GM12873 (cell line): ENCODE data around the gene SHROOM3.

ENCODE experiments used
- TF ChIP-seq, protein P1 (sequence below): IDR thresholded peaks from 2 replicates; pipeline ENCODE4 v1.5.1; 2012; ENCODE audit warnings: low read depth, mild to moderate bottlenecking, moderate library complexity, low read length, control low read depth; ENCODE audit not compliant: insufficient read depth; ENCODE audit errors: missing control alignments

Gene SHROOM3

DNA sequence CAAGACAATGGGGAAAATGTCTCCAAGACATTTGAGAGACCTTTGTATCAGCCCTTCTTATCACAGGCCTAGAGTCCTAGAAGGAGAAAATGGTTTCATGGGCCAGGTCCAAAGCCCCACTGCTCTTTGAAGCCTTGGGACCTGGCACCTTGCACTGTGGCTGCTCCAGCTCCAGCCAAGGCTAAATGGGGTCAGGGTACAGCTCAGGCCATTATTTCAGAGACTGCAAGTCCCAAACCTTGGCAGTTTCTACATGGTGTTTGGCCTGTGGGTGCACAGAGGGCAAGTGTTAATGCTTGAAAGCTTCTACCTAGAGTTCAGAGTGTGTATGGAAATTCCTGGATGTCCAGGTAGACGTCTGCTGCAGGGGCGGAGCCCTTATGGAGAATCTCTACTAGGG lies 28.5 kb downstream of the SHROOM3 start:
- TF ChIP-seq, protein P1, sequence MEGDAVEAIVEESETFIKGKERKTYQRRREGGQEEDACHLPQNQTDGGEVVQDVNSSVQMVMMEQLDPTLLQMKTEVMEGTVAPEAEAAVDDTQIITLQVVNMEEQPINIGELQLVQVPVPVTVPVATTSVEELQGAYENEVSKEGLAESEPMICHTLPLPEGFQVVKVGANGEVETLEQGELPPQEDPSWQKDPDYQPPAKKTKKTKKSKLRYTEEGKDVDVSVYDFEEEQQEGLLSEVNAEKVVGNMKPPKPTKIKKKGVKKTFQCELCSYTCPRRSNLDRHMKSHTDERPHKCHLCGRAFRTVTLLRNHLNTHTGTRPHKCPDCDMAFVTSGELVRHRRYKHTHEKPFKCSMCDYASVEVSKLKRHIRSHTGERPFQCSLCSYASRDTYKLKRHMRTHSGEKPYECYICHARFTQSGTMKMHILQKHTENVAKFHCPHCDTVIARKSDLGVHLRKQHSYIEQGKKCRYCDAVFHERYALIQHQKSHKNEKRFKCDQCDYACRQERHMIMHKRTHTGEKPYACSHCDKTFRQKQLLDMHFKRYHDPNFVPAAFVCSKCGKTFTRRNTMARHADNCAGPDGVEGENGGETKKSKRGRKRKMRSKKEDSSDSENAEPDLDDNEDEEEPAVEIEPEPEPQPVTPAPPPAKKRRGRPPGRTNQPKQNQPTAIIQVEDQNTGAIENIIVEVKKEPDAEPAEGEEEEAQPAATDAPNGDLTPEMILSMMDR: no peak

DNA sequence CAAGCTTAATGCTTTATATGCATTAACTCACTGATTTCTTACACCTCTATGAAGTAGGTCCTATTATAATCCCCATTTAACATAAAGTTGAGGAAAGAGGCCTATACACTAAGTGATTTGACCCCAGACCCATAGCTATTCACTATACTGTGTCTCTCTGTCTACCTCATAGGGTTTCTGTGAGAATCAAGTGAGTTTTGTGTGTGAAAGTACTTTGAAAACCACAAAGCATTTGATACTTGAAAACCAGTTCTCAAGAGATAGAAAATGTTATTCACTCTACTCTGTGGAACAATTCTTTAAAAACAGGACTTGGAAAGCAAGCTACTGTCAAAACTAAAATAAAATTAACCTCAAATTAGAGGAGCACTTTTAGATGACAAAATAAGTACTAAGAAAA lies 35.0 kb downstream of the SHROOM3 start:
- TF ChIP-seq, protein P1: no peak

DNA sequence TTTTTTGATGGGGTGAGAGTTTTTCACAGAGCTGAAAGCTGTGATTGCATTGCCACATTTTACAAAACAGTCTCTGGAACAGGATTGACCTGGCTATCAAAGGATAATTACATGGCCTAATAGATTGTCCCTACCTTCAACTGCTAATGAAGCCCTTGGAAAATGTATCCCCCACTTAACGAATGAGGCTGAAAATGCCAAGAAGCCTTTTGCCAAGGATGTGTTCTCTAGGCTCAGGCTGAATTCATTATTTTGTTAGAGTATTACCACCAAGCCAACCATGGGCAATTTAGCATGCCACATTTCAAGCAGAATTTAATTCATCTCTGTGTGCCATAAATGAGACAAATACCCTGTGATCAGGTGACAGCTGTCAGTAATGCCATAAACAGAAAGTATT lies 35.5 kb downstream of the SHROOM3 start:
- TF ChIP-seq, protein P1: no peak

DNA sequence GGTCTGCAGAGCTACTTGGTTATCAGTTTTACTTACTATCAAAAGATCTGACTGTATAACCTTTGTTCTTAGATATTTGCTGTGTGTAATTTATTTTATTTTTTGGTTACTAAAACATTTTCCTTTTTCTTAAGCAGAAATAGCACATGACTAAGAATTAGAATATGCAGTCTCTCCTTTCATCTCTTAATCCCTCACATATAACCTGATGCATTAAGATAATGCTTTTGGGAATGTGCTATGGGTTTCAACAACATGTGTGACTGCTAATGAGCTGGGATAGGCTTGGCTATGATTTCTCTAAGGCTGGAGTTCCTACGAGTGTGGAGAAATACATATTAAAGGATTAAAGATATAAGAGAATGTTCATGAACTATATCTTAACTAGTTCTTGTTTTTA lies 41.5 kb downstream of the SHROOM3 start:
- TF ChIP-seq, protein P1: no peak

DNA sequence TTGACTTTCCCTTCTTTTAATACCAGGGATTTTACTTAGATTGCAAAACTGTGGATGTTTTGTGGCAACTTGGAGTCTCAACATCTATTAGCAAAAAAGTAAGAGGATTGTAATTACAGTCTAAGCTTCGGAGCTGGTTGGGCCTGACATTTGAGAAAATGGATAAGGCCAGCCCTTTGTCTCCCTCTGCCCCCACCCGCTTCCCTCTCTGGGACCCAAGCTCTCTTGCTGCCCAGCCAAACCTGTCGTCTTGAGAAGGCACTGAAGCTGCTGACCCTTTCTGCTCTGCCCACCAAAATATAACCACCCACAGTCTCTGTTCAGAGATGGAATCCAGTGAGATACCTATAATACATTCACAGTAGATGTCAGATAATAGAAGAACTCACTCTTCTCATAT lies 49.6 kb downstream of the SHROOM3 start:
- TF ChIP-seq, protein P1: no peak

DNA sequence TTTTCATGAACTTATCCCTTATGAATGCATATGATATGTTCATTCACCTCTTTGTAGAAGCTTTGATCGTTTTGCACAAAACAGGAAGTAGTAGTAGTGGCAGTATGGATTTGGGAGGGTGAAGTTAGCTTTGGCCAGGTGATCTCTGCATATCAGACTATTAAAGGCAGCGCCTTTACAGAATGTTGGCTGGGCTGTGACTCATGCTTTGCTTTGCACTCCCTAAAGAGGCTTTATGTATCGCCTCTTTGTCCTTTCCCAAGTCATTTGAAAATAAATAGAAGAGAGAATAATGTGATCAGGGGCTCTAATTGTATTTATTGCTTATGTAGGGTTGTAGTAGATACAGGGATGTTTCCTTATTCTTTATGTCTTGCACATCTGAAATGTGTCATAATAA lies 50.4 kb downstream of the SHROOM3 start:
- TF ChIP-seq, protein P1: no peak

DNA sequence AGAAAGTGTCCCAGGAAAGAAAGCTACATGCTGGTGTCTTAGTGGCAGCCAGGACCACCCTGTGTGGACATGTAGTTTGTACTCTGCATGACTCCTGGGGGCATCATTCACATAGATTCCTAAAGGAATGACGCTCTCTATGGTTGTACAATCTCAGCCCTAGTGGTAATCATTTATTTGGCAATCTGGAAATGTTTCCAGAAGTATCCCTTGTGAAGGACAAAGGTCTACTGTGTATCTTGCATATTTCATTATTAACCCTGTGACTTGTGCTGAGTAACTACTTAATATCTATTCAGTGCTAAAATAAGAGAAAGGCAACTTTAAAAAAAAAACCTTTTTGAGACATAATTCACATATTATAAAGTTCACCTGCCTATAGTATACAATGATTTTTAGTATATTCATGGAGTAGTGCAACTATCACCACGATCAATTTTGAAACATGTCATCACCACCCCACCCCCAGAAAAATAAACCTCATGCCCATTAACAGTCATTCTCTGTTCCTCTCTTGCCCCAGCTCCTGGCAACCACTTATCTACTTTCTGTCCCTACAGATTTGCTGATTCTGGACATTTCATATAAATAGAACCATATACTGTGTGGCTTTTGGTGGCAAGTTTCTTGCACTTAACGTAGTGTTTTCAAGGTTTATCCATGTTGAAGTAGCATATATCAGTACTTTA lies 51.7 kb downstream of the SHROOM3 start:
- TF ChIP-seq, protein P1: no peak
